G401 (cell line): Measurements from ENCODE around the gene KIF26A. TPM values are rescaled to one million over a fixed set of nuclear protein-coding genes. Genes with fewer than 3 reads are reported as not detected.

Experiments used
- DNase-seq: peaks from one replicate; pipeline ENCODE4 v3.0.0-alpha.2; 2015; ENCODE audit warnings: low spot score
- in situ Hi-C: cut with HindIII; loops from 2 replicates; pipeline ENCODE4 v1.10.0; 2016; ENCODE audit warnings: low sequenced_read_pairs, mixed read lengths
- total RNA-seq: library from RNA; depleted of rRNA; stranded (reverse); fragments of >200 nt; shearing (Covaris generic); gene quantifications from 2 replicates; pipeline ENCODE4 v1.2.3, GENCODE V29; 2014

Gene KIF26A
- total RNA-seq, 1 experiment from 2014 or later = 19.8 TPM

DNA sequence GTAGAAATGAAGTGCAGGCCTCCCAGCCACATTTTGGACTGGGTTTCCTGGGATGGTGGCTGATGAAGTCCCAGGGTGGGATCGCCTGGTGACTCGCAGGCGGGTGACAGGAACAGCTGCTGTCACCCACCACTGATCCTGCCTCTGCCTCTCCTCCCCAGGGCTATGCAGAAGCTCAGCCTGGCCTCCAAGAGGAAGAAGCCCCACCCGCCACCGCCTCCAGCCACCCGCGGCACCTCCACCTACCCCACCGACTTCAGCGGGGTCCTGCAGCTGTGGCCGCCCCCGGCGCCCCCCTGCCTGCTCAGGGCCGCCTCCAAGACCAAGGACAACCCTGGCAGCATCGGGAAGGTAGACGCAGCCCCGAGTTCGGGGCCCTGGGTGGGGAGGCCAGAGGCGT lies 28.3 kb downstream of the KIF26A start:
- in situ Hi-C loops = loop anchor here (10.0 kb wide), 1 partner anchor 428 kb away; no protein-coding TSS in a partner anchor
- DNase-seq = no peak

DNA sequence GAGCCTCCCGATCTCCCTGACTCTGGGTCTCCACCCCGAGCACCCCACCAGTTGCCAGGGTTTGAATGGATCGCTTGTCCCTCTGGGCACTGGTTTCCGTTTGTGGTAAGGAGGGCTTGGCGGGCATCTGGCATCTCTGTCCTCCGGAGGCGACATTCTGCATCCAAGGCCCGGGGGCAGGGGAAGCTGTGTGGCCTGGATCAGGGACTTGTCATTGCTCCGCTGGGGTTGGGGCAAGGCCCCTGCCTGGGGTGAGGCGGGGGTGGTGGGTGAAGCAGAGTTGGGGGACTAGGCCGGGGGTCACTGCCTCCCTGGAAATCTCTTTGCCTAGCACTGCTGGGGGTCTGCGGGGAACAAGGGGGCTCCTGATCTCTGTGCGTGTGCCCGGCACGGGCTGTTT lies 30.2 kb downstream of the KIF26A start:
- DNase-seq = no peak
- in situ Hi-C loops = loop anchor here (10.0 kb wide), 1 partner anchor 426 kb away; no protein-coding TSS in a partner anchor

DNA sequence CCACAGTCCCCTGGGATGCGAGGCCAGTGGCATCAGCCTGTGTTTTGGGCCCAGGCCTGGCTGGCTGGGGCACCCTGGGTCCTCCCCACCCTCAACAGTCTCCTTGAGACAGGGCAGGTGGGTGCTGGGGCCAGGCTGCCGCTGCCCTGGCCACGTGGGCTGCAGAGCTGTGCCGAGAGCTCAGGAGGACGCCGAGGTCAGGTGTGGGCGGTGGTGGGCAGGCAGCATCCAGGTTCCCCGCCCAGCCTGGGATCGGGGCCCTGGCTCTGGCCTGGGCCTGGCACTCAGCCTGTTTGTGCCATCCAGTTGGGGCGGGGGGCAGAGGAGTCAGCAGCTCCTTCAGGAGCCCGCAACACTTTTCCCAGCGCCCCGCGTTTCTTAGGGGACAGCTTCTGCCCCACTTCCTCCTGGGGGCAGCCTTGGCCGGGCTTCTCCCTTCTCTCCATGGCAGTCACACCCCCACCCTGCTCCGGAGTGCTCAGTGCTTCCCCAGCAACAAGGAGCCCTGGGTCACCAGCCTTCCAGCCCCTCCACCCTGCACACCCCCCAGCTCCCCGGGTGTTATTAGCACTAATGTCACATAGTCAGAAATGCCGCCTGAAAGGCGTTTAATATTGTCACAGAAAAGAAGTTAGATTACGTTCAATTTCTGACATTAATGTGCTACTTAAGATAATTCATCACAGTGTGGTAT lies 30.8 kb downstream of the KIF26A start:
- in situ Hi-C loops = loop anchor here (10.0 kb wide), 1 partner anchor 426 kb away; no protein-coding TSS in a partner anchor
- no peak for DNase-seq

DNA sequence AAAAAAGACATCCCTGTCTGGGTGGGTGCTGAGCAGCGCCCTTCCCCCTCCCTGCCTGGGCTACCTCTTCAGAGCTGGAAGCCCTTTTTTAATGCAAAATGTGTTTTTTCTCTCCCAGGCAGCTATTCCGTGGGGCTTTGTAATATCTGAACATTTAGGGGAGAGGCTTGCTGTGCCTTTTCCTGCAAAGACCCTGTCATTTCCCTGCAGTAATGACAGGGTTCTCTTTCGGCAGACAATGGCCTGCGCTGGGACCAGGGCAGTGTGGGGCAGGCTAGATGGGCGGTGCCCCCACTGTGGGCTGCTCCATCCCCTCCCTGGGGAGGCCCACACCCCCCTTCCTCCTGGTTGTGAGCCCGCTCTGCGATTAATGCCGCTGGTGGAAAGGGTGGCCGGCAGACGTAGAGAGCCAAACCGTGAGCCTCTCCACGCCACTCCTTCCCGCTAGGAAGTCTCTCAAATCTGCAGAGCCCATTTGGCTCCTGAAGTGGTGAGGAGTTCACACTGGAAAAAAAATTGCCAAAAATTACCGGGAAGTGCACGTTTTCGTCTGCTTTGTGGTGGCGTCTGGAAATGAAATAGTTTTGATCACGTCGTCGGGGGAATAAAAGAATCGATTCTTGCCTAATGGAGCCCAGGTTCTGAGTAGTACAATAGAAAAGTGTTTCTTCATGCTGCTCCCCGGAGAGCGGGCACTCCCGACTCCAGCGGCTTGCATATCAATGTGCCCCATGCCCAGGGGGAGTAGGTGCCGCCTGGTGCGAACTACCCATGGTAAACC lies 31.5 kb downstream of the KIF26A start:
- in situ Hi-C loops = loop anchor here (10.0 kb wide), 1 partner anchor 425 kb away; no protein-coding TSS in a partner anchor
- no peak for DNase-seq

DNA sequence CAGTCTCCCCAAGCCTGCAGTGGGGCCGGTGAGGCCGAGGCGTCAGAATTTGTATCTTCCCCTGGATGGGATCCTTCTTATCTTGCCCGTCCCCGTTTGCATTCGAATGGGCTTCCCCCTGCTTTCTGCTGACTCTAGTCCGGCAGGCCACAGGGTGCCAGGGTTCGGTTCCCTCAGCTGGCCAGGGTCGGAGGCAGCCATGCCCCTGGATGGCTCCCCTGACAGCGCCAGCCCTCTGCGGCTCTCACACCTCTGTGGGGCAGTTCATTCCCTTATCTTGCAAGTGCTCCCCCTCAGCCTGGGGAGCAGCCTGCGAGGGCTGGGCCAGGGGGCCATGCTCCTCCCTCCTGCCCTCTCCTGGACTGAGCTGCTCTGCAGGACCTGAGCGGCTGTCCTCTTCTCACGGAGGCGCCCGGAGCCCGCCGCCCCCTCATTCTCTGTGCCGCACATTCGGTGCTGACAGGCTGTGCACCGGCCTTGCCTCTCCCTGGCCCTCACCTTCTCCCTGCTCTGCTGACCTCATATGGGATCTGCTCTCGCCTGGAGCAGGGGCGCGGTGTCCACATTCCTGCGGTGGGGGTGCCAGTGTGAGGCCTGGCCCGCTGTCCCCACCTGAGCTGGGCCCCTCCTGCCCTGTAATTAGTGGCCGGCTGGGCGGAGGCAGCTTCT lies 32.8 kb downstream of the KIF26A start:
- no peak for DNase-seq
- in situ Hi-C loops = no loop called here

DNA sequence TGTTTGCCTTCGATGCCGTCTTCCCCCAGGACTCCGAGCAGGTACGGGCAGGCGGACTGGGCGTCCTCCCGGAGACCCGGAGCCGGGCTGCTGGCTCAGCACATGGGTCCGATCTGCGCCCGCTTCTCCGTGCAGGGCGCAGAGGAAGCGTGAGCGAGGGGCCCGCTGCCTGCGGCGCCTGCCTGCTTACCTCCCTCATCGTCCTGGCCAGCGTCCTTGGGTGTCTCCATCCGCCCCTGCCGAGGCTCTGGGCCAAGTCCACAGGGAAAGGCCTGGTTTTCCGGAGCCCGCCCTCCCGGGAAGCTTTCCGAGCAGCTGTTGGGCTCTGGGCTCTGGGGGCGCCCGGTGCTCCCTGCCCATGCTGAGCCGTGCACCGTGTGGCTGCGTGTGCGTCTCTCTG lies 33.5 kb downstream of the KIF26A start:
- DNase-seq = no peak
- in situ Hi-C loops = no loop called here

DNA sequence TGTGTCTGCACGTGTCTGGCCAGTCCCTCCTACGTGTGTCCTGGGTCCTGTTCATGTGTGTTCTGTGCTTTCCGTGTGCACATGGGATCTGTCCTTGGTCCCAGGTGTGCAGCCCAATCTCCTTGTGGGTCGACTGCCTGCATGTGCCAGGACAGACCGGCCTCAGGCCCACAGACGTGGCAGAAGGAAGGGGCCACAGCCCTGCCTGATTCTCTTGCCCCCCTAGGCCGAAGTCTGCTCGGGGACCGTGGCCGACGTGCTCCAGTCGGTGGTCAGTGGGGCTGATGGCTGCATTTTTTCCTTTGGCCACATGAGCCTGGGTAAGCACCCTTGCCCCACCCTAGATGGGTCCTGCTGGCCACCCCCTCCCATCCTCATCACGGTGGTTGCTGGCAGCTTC lies 34.0 kb downstream of the KIF26A start:
- DNase-seq = no peak
- in situ Hi-C loops = no loop called here

DNA sequence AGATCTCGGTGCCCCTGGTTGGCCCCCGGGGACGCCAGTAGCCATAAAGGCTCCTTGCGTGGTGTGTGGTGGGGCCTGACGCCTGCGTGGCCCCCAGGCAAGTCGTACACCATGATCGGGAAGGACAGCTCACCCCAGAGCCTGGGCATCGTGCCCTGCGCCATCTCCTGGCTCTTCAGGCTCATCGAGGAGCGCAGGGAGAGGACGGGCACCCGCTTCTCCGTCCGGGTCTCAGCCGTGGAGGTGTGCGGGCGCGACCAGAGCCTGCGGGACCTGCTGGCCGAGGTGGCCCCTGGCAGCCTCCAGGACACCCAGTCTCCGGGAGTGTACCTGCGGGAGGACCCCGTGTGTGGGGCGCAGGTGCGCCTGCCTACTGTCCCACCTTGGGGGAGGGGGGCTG lies 34.5 kb downstream of the KIF26A start:
- no peak for DNase-seq
- in situ Hi-C loops = no loop called here

DNA sequence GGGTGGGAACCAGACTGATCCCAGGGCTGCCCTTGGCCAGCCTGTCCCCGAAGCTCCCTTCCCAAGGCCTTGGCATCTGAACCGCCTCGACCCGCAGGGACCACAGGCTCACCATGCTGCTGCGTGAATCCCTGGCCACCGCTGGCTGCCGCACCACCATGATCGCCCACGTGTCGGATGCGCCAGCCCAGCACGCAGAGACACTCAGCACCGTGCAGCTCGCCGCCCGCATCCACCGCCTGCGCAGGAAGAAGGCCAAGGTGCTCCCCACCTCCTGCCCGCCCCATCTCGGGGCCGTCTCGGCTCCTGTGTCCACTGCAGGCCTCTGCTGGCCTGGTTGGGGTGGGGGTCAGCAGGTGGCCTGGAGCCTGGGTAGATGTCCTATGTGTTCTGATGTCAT lies 35.7 kb downstream of the KIF26A start:
- no peak for DNase-seq
- in situ Hi-C loops = no loop called here

DNA sequence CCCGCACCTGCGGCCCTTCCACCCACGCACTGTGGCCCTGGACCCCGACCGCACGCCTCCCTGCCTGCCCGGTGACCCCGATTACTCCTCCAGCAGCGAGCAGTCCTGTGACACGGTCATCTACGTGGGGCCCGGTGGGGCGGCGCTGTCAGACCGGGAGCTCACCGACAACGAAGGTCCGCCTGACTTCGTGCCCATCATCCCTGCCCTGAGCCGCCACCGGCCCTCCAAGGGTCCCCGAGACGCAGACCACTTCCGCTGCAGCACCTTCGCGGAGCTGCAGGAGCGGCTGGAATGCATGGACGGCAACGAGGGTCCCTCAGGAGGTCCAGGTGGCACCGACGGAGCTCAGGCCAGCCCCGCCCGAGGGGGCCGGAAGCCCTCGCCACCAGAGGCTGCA lies 36.7 kb downstream of the KIF26A start:
- in situ Hi-C loops = no loop called here
- DNase-seq = no peak

DNA sequence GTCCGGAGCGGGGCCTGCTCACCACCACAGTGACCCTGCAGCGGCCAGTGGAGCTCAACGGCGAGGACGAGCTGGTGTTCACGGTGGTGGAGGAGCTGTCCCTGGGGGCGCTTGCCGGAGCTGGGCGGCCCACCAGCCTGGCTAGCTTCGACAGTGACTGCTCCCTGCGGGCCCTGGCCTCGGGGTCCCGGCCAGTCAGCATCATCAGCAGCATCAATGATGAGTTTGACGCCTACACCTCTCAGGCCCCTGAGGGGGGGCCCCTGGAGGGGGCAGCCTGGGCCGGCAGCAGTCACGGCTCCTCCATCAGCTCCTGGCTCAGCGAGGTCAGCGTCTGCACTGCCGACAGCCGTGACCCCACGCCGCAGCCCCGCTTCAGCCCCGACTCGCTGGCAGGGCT lies 37.4 kb downstream of the KIF26A start:
- no peak for DNase-seq
- in situ Hi-C loops = no loop called here

DNA sequence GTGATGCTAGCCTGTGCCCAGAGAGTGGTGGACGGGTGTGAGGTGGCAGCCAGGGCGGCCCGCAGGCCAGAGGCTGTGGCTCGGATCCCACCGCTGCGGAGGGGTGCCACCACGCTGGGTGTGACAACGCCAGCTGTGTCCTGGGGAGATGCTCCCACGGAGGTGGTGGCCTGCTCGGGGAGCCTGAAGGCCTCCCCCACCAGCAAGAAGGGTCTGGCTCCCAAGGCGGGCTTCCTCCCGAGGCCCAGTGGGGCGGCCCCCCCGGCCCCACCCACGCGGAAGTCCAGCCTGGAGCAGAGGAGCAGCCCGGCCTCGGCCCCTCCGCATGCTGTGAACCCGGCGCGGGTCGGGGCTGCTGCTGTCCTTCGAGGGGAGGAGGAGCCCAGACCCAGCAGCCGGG lies 38.2 kb downstream of the KIF26A start:
- DNase-seq = no peak
- in situ Hi-C loops = no loop called here

DNA sequence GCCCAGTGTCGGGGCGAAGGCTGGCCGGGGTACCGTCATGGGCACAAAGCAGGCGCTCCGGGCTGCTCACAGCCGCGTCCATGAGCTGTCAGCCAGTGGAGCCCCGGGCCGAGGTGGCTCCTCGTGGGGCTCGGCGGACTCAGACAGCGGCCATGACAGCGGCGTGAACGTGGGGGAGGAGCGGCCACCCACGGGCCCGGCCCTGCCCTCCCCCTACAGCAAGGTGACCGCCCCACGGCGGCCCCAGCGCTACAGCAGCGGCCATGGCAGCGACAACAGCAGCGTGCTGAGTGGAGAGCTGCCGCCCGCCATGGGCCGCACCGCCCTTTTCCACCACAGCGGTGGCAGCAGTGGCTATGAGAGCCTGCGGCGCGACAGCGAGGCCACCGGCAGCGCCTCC lies 39.0 kb downstream of the KIF26A start:
- in situ Hi-C loops = no loop called here
- DNase-seq = no peak

DNA sequence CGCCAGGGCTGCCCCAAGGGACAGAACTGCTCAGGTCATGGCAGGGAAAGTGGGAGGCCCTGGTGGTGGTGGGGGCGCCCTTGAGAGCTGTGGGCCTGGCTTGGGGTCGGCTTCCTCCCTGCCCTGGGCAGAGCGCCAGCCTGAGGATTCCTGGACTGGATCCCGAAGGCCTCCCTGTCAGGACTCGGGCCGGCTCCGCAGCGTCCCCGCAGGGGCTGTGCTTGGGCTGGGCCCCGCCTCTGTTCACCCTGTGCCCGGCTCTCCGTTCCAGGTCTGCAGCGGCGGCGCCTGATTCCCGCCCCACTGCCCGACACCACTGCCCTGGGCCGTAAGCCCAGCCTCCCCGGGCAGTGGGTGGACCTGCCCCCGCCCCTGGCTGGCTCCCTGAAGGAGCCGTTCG lies 39.9 kb downstream of the KIF26A start:
- no peak for DNase-seq
- in situ Hi-C loops = no loop called here

DNA sequence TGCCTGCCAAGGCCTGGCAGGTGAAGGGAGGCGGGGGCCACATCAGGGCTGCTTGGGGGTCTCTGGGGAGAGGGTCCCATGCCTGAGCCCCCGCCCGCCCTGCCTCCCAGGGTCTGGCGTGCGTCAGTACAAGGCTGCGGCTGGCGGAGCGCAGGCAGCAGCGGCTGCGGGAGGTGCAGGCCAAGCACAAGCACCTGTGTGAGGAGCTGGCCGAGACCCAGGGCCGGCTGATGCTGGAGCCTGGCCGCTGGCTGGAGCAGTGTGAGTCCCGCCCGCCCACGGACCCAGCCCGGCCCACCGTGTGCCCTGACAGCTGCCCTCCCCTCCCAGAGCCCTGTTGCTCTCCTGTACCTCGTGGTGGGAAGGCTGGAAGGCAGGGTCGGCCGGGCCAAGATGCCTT lies 40.7 kb downstream of the KIF26A start:
- in situ Hi-C loops = no loop called here
- DNase-seq = no peak

DNA sequence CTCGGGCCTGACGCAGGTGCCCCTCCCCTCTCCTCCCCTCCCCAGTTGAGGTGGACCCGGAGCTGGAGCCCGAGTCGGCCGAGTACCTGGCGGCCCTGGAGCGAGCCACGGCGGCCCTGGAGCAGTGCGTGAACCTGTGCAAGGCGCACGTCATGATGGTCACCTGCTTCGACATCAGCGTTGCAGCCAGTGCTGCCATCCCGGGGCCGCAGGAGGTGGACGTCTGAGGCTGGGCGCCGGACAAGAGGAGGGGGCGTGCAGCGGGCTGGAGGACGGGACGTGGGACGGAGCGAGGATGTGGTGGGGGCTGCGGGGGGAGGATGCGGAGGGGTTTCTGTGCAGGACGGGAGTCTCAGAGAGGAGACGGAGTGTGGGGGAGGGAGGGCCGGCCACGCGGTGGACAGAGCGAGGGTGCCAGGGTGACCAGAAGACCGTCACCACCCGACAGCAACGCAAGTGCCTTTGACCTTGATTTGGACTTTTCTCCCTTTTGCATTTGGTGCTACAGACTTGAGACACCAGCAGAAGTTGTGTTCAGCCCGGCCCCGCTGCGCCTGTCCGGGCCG lies 41.3 kb downstream of the KIF26A start:
- in situ Hi-C loops = no loop called here
- DNase-seq = no peak

DNA sequence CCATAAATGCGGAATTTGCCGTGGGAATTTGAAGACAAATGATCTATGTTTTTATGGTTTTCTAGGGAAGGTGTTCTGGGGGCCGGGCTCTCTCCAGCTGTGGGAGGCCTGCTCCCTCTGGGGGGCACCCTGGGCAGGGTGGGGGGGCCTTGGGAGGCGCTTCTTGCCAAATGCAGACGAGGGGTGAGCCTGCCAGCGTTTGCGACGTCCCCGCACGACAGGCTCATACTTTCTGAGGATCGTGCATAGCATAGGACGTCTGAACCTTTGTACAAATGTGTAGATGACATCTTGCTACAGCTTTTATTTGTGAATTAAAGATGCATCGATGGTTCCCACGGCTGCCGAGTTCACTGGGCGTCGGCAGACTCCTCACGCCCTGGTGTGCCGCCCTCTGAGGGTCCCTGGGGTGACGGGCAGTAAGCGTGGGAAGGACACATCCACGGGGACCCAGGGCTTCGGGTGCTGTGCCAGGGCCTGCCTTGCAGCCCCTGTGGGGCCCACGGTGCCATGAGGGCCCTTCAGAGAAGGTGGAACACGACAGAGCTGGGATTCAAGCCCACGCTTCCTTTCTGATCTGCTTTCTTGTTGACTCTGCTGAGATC lies 42.3 kb downstream of the KIF26A start:
- no peak for DNase-seq
- in situ Hi-C loops = no loop called here

DNA sequence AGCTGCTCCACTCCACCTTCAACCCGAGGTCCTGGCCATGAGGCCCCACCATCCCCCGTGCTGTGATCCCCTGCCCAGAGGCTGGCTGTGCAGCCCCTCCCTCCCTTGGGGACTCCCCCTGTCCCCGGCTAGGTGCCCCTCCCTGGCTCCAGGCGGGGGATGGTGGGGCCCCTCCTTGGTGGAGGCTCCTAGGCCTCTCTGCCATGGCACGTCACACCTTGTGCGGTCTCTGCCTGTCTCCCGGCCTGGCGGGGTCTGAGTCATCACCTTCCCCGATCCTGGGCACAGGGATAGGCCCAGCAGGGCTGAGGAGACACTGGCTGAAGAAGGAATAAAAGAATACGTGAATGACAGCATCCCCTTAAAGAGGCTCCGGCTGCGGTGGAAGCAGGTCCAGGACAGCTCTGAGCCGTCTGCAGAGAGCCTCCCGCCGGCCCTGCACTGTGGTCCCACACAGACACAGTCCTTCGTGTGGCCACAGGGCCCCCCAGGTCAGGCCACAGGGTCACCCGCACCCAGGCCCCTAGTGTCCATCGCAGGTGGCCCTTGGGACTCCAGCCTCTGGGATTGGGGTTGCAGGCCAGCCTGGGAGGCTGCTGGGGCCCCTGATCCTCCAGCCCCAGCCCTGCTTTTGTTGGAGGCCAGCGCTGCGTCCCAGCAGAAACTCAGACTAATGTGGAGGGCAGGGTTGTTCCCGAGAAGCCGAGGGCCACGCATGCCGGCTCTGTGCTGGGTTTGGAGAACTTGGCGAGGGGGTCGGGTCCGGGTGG lies 43.6 kb downstream of the KIF26A start:
- no peak for DNase-seq
- in situ Hi-C loops = no loop called here
